Stimulated activated CD4-positive, alpha-beta T cell treated with anti-CD3 and anti-CD28 coated beads, Interleukin-2, amount 100 ng/mL, for 24 hours (primary cell): Measurements from ENCODE around the gene IDH1.

Source experiments
- DNase-seq, 2 donors: peaks; one replicate each; pipeline ENCODE4 v3.0.0-alpha.2; 2020

The IDH1 gene

DNA sequence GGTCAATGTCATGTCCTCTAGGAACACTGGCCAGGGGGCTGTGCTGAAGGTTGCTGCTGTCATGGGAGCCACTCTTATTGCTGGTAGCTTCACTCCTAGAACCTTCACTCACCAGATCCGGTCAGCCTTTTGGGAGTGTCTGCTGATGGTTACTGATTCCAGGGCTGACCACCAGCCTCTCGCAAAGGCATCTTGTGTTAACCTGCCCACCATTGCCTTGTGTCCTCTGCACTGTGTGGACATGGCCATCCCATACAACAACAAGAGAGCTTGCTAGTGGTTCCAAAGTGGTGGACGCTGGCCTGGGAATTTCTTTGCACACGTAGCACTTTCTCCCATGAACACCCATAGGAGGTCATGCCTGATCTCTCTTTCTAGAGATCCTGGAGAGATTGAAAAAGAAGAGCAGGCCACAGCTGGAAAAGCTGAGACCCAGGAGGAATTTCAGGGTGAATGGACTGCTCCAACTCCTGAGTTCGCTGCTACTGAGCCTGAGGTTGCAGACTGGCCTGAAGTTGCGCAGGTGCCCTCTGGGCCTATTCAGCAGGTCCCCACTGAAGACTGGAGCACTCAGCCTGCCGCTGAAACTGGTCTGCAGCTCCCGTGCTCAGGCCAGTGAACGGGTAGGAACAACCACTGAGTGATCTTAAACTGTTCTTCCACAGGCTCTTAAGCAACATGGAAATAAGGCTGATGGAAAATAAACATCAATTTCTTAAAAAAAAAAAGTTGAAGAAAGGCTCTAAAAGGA lies 46.4 kb downstream of the IDH1 start:
- DNase-seq = no peak

DNA sequence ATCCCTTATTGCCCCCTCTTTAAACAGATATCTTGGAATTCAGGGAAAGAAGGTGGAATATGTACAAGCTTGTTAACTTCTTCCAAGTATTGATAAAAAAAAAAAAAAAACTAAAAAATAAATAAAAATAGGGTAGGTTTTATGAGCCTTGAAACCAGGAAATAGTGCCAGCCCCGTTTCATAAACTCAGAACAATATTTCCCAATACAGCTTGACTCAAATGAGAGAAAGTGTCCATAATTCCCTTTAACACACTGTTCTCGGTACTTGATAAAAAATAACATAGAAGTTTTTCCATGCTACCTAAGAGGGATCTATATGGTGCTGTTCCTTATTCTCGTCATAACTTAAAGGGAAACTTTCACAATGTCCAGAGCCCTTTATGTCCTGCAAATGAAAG lies 47.1 kb downstream of the IDH1 start:
- no peak for DNase-seq

DNA sequence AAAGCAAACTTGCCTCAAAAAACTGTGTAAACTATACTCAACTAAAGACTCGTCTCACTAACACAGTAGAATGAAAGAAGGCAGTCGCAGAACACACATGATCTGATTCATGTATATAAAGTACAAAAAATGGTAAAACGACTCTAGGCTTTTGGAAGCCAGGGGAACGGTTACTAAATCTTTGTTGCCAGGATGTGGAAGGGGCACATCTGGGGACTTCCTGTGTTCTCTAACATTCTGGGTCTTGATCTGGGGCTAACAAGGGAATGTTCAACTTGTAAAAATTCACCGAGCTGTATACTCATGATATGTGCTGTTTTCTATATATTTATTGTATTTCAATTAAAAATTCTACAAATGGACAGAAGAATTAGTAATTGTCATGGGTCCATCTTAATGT lies 50.7 kb downstream of the IDH1 start:
- DNase-seq = no peak

DNA sequence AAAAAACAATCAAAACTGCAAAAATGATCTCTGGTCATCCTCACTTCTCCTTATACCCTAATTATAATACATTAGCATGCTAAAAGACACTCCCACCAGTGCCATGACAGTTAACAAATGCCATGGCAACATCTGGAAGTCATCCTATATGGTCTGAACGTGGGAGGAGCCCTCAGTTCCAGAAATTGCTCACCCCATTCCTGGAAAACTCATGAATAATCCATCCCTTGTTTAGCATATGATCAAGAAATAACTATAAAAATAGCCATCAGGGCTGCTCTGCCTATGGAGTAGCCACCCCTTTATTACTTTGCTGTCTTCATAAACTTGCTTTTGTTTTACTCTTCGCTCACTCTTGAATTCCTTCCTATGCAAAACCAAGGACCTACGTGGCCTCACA lies 59.3 kb downstream of the IDH1 start:
- DNase-seq = no peak

DNA sequence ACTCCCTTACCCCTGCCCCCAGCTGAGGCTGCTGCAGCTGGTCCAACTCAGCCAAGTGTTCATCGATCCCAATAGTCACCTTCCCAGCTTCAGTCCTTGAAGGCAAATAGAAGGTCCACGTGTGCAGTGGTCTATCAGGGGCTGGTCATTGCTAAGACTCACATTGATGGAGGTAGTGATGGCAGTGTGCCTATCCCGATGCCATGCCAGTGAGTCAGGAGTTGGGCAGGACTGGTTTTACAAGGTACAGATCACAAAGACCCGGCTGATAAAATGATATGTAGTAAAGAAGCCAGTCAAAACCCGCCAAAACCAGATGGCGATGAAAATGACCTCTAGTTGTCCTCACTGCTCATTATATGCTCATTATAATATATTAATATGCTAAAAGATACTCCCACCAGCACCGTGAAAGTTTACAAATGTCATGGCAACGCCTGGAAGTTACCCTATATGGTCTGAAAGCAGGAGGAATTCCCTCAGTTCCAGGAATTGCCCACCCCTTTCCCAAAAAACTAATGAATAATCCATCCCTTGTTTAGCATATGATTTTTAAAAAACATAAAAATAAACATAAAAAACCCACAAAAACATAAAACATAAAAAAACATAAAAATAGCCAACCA lies 62.1 kb downstream of the IDH1 start:
- DNase-seq = no peak

DNA sequence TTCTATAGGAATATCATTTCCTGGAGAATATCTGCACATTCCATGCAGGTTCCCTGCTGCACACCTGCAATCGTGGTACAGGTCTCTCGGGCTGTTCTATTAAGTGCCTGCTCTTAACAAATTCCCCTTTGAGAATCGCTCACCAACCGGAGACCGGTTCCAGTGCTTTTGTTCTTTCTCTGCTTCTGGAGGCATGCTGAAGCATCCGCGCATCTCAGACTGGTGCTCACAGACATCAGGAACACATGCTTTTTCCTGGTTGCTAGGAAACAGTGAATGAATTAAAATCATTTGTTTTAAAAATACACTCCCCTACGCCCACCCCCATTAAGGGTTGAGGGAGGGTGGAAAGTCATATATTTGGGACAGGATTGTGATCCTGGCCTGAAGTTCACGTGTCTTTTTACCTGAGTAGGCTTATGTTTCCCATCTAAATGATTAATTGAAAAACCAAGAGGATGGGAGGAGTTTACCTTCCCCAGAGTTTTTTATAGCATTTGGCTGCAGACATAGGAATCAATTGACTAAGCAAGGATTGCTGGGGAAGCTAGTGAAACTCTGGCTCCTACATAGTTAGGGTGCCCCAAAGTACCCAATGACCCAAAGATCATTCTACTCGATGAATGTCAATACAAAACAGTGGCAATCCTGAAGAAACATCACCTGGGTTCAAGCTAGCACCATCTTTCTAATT lies 64.9 kb downstream of the IDH1 start, which contains the start of gene C2orf80:
TSS of gene C2orf80 (minus strand) at position 221 of the 694 bp plus-strand sequence. CDS start 3,044 bp downstream, outside the sequence.
- no peak for DNase-seq

DNA sequence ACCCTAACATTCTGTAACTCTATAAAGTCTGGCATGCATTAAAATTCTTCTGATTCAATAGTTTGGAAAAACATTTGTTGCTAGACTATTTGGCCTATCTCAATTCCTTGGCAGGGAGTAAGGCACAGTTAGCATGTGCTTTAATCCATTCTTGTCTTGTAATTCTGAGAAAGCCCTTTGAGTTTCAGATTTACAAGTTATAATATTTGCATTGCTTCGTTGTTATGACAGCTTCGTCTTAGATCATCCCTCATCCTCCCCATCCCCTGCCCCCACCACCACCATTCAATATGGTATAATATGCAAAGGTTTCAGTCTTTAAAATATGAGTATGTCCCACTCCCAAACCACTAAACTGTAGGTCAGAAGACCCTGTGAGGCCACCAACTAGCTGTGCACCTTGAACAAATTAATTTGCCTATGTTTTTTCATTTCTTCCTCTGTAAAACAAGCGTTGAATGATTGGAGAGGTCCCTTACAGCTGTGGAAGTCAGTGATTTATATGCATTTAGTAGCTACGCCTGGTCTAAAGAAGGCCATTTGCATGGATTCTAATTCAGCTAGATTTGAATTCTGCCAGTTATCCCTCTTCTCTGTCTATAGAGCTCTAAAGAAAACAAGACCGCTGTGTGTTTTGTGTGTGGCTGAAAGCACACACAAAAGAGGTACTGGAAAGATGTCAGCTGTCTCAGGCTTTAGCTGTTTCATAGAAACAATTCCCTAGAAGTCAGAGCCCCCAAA lies 65.6 kb downstream of the IDH1 start:
- no peak for DNase-seq

DNA sequence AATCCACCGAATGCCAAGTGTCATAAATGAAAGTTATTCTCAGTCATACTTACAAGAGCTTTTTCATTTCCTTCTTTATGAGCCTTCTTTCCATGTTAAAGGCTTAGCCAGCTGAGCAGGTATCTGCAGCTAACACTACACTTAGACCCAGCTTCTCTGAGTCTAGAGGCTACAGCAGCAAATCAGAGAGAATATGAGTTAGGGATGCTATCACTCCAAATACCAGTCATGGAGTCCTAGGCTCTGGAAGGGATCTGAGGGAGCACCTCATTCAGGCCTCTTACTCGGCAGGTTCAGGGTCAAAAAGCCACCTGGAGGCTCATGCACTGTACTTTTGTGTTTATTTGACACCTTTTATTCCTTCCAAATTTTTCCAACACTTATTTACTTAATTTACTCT lies 68.0 kb downstream of the IDH1 start:
- no peak for DNase-seq

DNA sequence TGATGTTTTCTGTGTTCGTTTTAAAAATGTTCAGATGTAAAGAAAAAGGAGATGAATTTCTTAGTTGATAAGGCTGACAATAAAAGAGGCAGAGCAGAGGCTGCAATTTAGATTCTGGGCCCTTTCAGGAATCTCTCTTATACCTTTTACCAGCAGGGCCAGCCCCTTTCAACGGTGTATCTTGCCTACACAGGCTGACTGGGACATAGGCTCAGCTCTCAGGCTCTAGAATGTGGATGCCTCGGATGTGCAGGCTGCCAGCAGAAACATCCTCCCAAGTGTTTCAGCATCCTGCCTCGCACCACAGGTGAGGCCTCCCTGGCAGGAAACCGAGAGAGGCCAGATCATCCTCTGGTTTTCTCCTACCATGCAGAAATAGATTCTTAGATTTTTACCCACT lies 68.4 kb downstream of the IDH1 start:
- DNase-seq = no peak
